Cardiac fibroblast (primary cell): ENCODE results near the gene SNAP91.

ENCODE experiments used
- DNase-seq, 2 donors: peaks; one replicate each; pipeline versions ENCODE4 v3.0.0 to v3.0.0-alpha.2; 2010; ENCODE audit warnings: low read depth in 2 of 2
- H3K4me3 ChIP-seq, 2 donors: replicated peaks in 1 of 2; 1 replicate in 1 of 2; 2 replicates in 1 of 2; pipeline ENCODE4 v1.5.1; 2011; ENCODE audit warnings: low read depth in 2 of 2, low read length in 2 of 2, mild to moderate bottlenecking in 2 of 2, moderate library complexity in 1 of 2
- TF ChIP-seq, protein P1 (sequence below): IDR thresholded peaks from one replicate; pipeline ENCODE4 v1.5.1; 2011; ENCODE audit warnings: low read depth, mild to moderate bottlenecking, low read length, inconsistent platforms

Gene SNAP91

DNA sequence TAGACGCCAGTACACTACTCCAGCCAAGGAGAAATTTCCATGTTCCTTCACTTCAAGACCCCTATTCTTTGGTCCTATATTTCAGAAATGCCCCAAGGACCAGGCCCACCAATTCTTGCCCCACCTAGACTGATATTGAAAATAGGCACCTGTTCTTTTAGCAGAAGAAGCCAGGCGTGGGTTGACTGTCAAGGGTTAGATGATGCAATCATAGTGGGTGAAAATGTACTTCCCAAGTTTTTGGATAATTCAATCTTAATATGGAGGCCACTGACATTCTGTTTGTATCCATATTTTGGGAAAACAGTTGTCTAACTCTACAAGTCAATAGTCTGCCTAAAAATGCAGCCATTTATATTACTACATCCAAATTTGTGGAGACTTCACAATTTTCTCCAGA is 21.0 kb upstream of the SNAP91 start:
- no peak for DNase-seq
- no peak overlapping the region for H3K4me3 ChIP-seq
- TF ChIP-seq, protein P1, sequence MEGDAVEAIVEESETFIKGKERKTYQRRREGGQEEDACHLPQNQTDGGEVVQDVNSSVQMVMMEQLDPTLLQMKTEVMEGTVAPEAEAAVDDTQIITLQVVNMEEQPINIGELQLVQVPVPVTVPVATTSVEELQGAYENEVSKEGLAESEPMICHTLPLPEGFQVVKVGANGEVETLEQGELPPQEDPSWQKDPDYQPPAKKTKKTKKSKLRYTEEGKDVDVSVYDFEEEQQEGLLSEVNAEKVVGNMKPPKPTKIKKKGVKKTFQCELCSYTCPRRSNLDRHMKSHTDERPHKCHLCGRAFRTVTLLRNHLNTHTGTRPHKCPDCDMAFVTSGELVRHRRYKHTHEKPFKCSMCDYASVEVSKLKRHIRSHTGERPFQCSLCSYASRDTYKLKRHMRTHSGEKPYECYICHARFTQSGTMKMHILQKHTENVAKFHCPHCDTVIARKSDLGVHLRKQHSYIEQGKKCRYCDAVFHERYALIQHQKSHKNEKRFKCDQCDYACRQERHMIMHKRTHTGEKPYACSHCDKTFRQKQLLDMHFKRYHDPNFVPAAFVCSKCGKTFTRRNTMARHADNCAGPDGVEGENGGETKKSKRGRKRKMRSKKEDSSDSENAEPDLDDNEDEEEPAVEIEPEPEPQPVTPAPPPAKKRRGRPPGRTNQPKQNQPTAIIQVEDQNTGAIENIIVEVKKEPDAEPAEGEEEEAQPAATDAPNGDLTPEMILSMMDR: no peak

DNA sequence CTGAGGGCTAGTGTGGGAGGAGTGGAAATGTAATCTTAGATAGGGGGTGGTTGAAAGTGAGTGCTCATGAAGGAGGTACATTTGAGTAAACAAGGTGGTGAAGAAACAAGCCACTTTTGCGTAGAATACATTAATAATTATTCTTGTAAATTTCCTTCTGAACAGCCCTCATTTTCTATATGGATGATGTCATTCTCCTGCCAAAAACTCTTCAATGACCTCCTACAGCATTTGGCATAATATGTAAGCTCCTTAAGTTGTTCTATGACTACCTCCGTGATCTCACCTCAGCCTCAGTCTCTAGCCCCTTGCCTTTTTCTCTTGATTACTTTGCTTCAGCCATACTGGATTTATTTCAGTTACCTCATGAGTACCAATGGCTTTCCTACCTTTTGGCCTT is 14.0 kb upstream of the SNAP91 start:
- TF ChIP-seq, protein P1: no peak
- no peak for DNase-seq
- no peak overlapping the region for H3K4me3 ChIP-seq

DNA sequence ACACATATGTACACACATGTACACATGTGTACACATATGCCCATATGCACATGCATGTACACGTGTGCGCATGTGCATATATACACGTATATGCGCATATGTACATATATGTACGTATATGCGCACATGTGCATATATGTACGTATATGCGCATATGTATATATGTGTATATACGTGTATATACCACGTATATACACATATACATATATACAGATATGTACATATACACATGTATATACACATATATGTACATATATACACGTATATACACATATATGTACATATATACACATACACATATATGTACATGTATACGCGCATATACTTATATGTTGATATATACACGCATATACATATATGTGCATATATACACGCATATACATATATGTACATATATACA is 8.9 kb upstream of the SNAP91 start:
- H3K4me3 ChIP-seq: no peak overlapping the region
- TF ChIP-seq, protein P1: no peak

DNA sequence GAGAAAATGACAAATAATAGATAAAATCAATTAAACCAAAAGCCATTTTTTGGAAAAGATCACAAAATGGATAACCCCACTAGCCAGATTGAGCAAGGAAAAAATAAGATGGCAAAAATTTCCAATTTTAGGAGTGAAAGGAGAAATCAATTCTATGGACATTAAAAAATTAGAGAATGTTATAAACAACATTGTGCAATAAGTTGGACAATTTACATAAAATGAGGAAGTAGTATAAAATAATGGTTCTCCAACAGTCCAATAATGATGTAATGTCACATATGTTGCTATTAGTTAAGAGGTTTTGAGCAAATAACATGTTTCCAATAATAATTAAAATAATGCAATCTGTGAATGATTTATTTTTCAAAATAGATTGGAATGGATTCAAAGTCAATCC is 3.1 kb upstream of the SNAP91 start:
- TF ChIP-seq, protein P1: no peak
- no peak overlapping the region for H3K4me3 ChIP-seq
- no peak for DNase-seq

More for the DNA sequence above, 8.9 kb upstream of the SNAP91 start:
- DNase-seq: no peak

DNA sequence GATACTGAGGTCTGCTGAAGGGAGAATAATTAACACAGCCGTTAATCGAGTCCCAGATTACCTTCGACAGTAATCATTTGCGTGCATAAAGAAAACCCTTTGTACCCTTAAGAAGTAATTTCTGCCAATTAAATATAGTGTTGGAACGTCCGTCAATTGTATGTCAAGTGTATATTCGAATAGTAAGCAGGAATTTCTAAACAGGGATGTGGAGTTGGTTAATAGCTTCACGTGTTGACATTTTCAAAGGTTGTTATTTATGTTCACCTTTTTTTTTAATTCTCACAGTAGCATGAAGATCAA is 798 bp upstream of the SNAP91 start:
- no peak overlapping the region for H3K4me3 ChIP-seq
- TF ChIP-seq, protein P1: no peak
- DNase-seq: no peak

DNA sequence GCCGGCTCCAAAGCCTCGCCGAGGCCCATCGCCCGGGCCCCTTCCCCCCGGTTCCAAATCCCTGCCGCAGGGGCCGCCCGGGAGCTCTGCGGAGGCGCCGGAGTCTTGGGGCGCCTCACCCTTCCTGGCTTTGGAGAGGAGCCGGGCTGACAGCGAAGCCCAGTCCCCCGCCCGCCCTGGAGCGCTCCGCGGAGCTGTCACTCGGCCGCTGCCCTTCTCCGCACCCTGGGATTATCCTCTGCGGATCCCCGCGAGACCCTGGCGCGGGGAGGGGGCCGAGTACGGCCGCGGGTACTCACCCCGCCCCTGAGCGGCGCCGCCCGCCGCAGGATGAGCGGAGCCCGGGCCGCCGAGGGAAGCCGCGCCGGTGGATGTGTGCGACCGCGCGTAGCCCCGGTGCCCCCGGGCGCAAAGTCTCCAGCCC is 343 bp downstream of the SNAP91 start:
- peak in 1 of 2 donors; percentile 21 for DNase-seq
- TF ChIP-seq, protein P1: no peak
- peak overlapping the region; percentile 41 to 48 for H3K4me3 ChIP-seq

DNA sequence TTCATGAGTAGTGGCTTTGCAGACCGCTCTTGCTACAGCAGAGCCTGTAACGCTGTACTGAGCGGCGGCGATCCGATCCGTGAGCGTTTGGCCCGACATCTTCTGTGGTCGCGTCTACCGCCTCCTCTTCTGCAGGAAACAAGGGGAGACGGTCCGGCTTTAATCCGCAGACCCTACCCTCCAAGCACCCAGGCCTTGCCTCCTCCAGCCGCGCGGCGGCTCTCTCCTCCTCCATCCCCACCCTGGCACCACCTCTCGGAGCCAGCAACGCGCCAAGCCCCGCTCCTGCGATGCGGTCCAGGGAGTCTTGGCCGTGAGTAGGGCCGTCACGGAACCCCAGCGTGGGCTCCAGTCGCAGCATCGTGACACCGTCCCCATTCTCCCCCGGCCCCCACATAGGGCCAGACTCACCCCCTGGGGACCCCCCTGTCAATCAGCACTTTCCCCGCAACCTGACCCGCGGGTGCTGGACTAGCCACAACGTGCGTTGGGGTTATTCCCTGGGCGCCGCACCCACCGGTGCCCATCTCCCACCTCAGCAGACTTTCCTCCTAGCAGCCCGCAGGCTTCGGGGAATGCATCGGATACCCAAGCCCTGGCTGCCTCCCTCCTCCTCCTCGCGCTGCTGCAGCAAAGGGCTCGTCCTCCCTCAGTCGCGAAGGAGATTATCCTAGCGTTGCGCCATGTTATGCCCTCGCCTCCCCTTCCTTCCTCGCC is 914 bp downstream of the SNAP91 start:
- DNase-seq: peak; percentile 2 to 12
- TF ChIP-seq, protein P1: no peak

More for the DNA sequence above, 914 bp downstream of the SNAP91 start:
- H3K4me3 ChIP-seq: peak overlapping the region; percentile 41 to 48
